K562 (cell line): ENCODE results near the gene ARHGAP12. TPM values are rescaled to one million over a fixed set of nuclear protein-coding genes. Genes with fewer than 3 reads are reported as not detected.
A peak's percentile ranks its signal among the peaks of the same experiment; 100 is the strongest.

Source experiments
- BCL6 ChIP-seq: fragments of 250-450 bp; sonication (Bioruptor Pico); IDR thresholded peaks from 2 replicates; pipeline ENCODE4 v1.4.0; 2020
- CBX1 ChIP-seq: sonication (generic); IDR thresholded peaks from 2 replicates; pipeline ENCODE4 v1.6.1; 2016; ENCODE audit warnings: antibody characterized with exemption, low read depth, mild to moderate bottlenecking
- CHD4 ChIP-seq: fragments of 200-600 bp; sonication (generic); IDR thresholded peaks from 3 replicates; pipeline ENCODE4 v1.6.1; 2012; ENCODE audit warnings: low read depth, mild to moderate bottlenecking, mixed read lengths, low read length, inconsistent platforms; ENCODE audit not compliant: insufficient read depth, insufficient replicate concordance, poor library complexity, severe bottlenecking
- CREM ChIP-seq: IDR thresholded peaks from 2 replicates; pipeline ENCODE4 v1.6.1; 2014; ENCODE audit warnings: antibody characterized with exemption, low read depth
- DACH1 ChIP-seq: fragments of 450-650 bp; IDR thresholded peaks from 2 replicates; pipeline ENCODE4 v1.6.1; 2018; ENCODE audit not compliant: partially characterized antibody
- DPF2 ChIP-seq: fragments of 450-650 bp; IDR thresholded peaks from 2 replicates; pipeline ENCODE4 v1.6.1; 2016
- HDAC3 ChIP-seq: fragments of 450-650 bp; IDR thresholded peaks from 2 replicates; pipeline ENCODE4 v1.6.1; 2018; ENCODE audit warnings: borderline replicate concordance, mild to moderate bottlenecking, moderate library complexity; ENCODE audit not compliant: partially characterized antibody
- HMG20B ChIP-seq: fragments of 250-450 bp; sonication (Bioruptor Pico); IDR thresholded peaks from 2 replicates; pipeline ENCODE4 v1.5.0; 2021; ENCODE audit warnings: mild to moderate bottlenecking
- HNRNPH1 ChIP-seq: fragments of 200-400 bp; formaldehyde crosslinking; optimal IDR thresholded peaks from 2 replicates; pipeline ENCODE3; 2017; ENCODE audit warnings: low read depth, mild to moderate bottlenecking, low read length, moderate library complexity
- IFI16 ChIP-seq: fragments of 250-450 bp; sonication (Bioruptor Pico); IDR thresholded peaks from 2 replicates; pipeline ENCODE4 v2.1.2; 2022; ENCODE audit warnings: mild to moderate bottlenecking, inconsistent platforms
- KLF6 ChIP-seq: fragments of 250-450 bp; sonication (Bioruptor Pico); IDR thresholded peaks from 2 replicates; pipeline ENCODE4 v1.4.0; 2020; ENCODE audit warnings: mild to moderate bottlenecking, moderate library complexity, borderline replicate concordance
- SPI1 ChIP-seq: IDR thresholded peaks from 2 replicates; pipeline ENCODE4 v1.6.1; 2011; ENCODE audit warnings: low read depth, low read length, control low read depth, borderline replicate concordance
- TEAD2 ChIP-seq: fragments of 450-650 bp; IDR thresholded peaks from 2 replicates; pipeline ENCODE4 v1.6.1; 2016; ENCODE audit warnings: missing genetic modification characterization, control low read depth, missing compliant biosample characterization
- ZNF436 ChIP-seq: fragments of 250-450, 450-650 bp; sonication (Bioruptor Pico); formaldehyde crosslinking; IDR thresholded peaks from 2 replicates; pipeline ENCODE4 v1.7.0; 2020; ENCODE audit warnings: mild to moderate bottlenecking
- polyA plus RNA-seq, 8 experiments: library from polyadenylated mRNA; depleted of rRNA in 4 of 8; stranded (reverse) in 5 of 8; unstranded in 3 of 8; fragments of >200 nt; fragmentation: Nextera tagmentation in 2 of 8; fragmentation: Illumina TruSeq in 1 of 8; extraction: Ambion mirVana in 2 of 8; extraction: Trizol in 1 of 8; gene quantifications; 2 replicates each; pipeline versions ENCODE4 v1.2.1 to v1.2.3, GENCODE V29; 2011 to 2014; ENCODE audit warnings: inconsistent platforms in 1 of 8, missing spikeins in 1 of 8
- total RNA-seq, 7 experiments: library from RNA; depleted of rRNA in 6 of 7; stranded (reverse); fragments of >200 nt in 6 of 7; fragmentation: Illumina TruSeq in 2 of 7; extraction: Trizol in 2 of 7; gene quantifications; 2 replicates each; pipeline versions ENCODE4 v1.2.1 to v1.2.3, GENCODE V29; 2011 to 2021; ENCODE audit warnings: low replicate concordance in 1 of 7
- TF ChIP-seq, protein P1 (sequence below), 2 experiments: IDR thresholded peaks; 2 replicates each; pipeline ENCODE4 v1.6.1; 2011; ENCODE audit warnings: borderline replicate concordance in 1 of 2, control low read depth in 1 of 2, low read depth in 1 of 2, low read length in 1 of 2, mild to moderate bottlenecking in 1 of 2, mixed read lengths in 1 of 2, moderate library complexity in 1 of 2; ENCODE audit not compliant: insufficient read depth in 1 of 2, insufficient read length in 1 of 2, poor library complexity in 1 of 2, severe bottlenecking in 1 of 2; ENCODE audit errors: extremely low read depth in 1 of 2
- TF ChIP-seq, protein P2 (sequence below): sonication (generic); formaldehyde crosslinking; IDR thresholded peaks from 2 replicates; pipeline ENCODE4 v1.4.0; 2020; ENCODE audit warnings: mild to moderate bottlenecking, missing genetic modification reagents
- TF ChIP-seq, protein P3 (sequence below): conservative IDR thresholded peaks from 2 replicates; pipeline ENCODE4 v1.6.1; 2011; ENCODE audit warnings: low read depth, mild to moderate bottlenecking, low read length; ENCODE audit not compliant: control insufficient read depth
- TF ChIP-seq, protein P4 (sequence below), 3 experiments: fragments of 200-800 bp in 1 of 3; fragments of 250-450 bp in 1 of 3; fragments of 450-650 bp in 1 of 3; sonication (Bioruptor Pico) in 1 of 3; sonication (Bioruptor generic) in 1 of 3; formaldehyde crosslinking in 1 of 3; IDR thresholded peaks; 2 replicates each; pipeline versions ENCODE4 v1.6.1 to v1.8.0; 2016 to 2022; ENCODE audit warnings: mild to moderate bottlenecking in 2 of 3, missing genetic modification characterization in 2 of 3, missing compliant biosample characterization in 1 of 3, moderate library complexity in 1 of 3
- TF ChIP-seq, protein P5 (sequence below): fragments of 450-650 bp; formaldehyde crosslinking; conservative IDR thresholded peaks from 2 replicates; pipeline ENCODE4 v1.4.0; 2022; ENCODE audit warnings: mild to moderate bottlenecking, missing genetic modification characterization

Gene ARHGAP12
- total and polyA plus RNA-seq, 9 of the 15 experiments (the other 6 are each of a cell fraction or from before 2014, with no cell fraction given): 4.4 to 18.7 (median 10.1) TPM

DNA sequence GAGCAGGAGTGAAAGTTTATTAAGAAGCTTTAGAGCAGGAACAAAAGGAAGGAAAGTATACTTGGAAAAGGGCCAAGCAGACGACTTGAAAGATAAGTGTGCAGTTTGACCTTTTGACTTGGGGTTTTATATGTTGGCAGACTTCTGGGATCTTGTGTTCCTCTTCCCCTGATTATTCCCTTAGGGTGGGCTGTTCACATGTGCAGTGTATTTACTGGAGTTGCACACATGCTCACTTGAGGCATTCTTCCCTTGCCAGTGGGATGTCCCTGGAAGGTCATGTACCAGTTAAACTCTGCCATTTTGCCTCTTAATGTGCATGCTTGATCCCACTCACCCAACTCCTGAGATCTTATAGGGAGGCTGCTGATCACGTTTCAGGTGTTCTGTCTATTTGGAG, 23.4 kb upstream of the ARHGAP12 start (continued):
- TF ChIP-seq, protein P1, sequence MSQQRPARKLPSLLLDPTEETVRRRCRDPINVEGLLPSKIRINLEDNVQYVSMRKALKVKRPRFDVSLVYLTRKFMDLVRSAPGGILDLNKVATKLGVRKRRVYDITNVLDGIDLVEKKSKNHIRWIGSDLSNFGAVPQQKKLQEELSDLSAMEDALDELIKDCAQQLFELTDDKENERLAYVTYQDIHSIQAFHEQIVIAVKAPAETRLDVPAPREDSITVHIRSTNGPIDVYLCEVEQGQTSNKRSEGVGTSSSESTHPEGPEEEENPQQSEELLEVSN (IDR thresholded peaks at IDR 0.05; ENCODE audit: borderline replicate concordance in 1 of 2, extremely low read depth in 1 of 2, insufficient read depth in 1 of 2, insufficient read length in 1 of 2, low read depth in 1 of 2, low read length in 1 of 2, poor library complexity in 1 of 2, severe bottlenecking in 1 of 2): no peak
- TF ChIP-seq, protein P2, sequence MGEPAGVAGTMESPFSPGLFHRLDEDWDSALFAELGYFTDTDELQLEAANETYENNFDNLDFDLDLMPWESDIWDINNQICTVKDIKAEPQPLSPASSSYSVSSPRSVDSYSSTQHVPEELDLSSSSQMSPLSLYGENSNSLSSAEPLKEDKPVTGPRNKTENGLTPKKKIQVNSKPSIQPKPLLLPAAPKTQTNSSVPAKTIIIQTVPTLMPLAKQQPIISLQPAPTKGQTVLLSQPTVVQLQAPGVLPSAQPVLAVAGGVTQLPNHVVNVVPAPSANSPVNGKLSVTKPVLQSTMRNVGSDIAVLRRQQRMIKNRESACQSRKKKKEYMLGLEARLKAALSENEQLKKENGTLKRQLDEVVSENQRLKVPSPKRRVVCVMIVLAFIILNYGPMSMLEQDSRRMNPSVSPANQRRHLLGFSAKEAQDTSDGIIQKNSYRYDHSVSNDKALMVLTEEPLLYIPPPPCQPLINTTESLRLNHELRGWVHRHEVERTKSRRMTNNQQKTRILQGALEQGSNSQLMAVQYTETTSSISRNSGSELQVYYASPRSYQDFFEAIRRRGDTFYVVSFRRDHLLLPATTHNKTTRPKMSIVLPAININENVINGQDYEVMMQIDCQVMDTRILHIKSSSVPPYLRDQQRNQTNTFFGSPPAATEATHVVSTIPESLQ (CRISPR knock-in tag): no peak
- TF ChIP-seq SPI1 (peak; percentile 57; the same call in 1 of the 2 replicates), CHD4 (no peak), BCL6 (CRISPR knock-in tag) (no peak), IFI16 (CRISPR knock-in tag) (no peak), CREM (no peak), HDAC3 (peak; percentile 17), CBX1 (no peak), HNRNPH1 (no peak), DPF2 (peak; percentile 97), HMG20B (CRISPR knock-in tag) (no peak), ZNF436 (CRISPR knock-in tag) (no peak), DACH1 (no peak), KLF6 (CRISPR knock-in tag) (no peak), TEAD2 (tag) (no peak)
- TF ChIP-seq, protein P3, sequence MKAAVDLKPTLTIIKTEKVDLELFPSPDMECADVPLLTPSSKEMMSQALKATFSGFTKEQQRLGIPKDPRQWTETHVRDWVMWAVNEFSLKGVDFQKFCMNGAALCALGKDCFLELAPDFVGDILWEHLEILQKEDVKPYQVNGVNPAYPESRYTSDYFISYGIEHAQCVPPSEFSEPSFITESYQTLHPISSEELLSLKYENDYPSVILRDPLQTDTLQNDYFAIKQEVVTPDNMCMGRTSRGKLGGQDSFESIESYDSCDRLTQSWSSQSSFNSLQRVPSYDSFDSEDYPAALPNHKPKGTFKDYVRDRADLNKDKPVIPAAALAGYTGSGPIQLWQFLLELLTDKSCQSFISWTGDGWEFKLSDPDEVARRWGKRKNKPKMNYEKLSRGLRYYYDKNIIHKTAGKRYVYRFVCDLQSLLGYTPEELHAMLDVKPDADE: no peak
- TF ChIP-seq, protein P4, sequence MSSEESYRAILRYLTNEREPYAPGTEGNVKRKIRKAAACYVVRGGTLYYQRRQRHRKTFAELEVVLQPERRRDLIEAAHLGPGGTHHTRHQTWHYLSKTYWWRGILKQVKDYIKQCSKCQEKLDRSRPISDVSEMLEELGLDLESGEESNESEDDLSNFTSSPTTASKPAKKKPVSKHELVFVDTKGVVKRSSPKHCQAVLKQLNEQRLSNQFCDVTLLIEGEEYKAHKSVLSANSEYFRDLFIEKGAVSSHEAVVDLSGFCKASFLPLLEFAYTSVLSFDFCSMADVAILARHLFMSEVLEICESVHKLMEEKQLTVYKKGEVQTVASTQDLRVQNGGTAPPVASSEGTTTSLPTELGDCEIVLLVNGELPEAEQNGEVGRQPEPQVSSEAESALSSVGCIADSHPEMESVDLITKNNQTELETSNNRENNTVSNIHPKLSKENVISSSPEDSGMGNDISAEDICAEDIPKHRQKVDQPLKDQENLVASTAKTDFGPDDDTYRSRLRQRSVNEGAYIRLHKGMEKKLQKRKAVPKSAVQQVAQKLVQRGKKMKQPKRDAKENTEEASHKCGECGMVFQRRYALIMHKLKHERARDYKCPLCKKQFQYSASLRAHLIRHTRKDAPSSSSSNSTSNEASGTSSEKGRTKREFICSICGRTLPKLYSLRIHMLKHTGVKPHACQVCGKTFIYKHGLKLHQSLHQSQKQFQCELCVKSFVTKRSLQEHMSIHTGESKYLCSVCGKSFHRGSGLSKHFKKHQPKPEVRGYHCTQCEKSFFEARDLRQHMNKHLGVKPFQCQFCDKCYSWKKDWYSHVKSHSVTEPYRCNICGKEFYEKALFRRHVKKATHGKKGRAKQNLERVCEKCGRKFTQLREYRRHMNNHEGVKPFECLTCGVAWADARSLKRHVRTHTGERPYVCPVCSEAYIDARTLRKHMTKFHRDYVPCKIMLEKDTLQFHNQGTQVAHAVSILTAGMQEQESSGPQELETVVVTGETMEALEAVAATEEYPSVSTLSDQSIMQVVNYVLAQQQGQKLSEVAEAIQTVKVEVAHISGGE (CRISPR knock-in tag; IDR thresholded peaks at IDR 0.05): no peak
- TF ChIP-seq, protein P5, sequence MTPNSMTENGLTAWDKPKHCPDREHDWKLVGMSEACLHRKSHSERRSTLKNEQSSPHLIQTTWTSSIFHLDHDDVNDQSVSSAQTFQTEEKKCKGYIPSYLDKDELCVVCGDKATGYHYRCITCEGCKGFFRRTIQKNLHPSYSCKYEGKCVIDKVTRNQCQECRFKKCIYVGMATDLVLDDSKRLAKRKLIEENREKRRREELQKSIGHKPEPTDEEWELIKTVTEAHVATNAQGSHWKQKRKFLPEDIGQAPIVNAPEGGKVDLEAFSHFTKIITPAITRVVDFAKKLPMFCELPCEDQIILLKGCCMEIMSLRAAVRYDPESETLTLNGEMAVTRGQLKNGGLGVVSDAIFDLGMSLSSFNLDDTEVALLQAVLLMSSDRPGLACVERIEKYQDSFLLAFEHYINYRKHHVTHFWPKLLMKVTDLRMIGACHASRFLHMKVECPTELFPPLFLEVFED: no peak
